Neuronal stem cell (in vitro differentiated cells): ENCODE data around the gene MOK.
"Not testable (repeated sequence)": the region's sequence is repeated elsewhere in the genome, so short reads cannot be mapped to it uniquely, and the experiment has no call there.

Source experiments
- DNase-seq: peaks from one replicate; pipeline ENCODE4 v3.0.0-alpha.2; 2013; ENCODE audit warnings: low spot score
- H2AFZ ChIP-seq: one replicate; pipeline ENCODE4 v1.6.1; 2013; ENCODE audit warnings: mild to moderate bottlenecking, low read length, inconsistent platforms
- H2AK5ac ChIP-seq: 2 replicates; pipeline ENCODE4 v1.6.1; 2013; ENCODE audit warnings: low read depth, mild to moderate bottlenecking, inconsistent platforms, low read length, moderate library complexity, mixed read lengths
- H2BK120ac ChIP-seq: 2 replicates; pipeline ENCODE4 v1.6.1; 2013; ENCODE audit warnings: low read depth, mild to moderate bottlenecking, inconsistent platforms, low read length, moderate library complexity, mixed read lengths
- H2BK12ac ChIP-seq: one replicate; pipeline ENCODE4 v1.6.1; 2013; ENCODE audit warnings: low read length, inconsistent platforms
- H2BK15ac ChIP-seq: 2 replicates; pipeline ENCODE4 v1.6.1; 2013; ENCODE audit warnings: mild to moderate bottlenecking, low read length, inconsistent platforms, mixed read lengths
- H2BK5ac ChIP-seq: one replicate; pipeline ENCODE4 v1.6.1; 2013; ENCODE audit warnings: inconsistent platforms, mild to moderate bottlenecking, low read length, moderate library complexity
- H3K14ac ChIP-seq: one replicate; pipeline ENCODE4 v1.6.1; 2013; ENCODE audit warnings: low read length, inconsistent platforms
- H3K18ac ChIP-seq: 2 replicates; pipeline ENCODE4 v1.6.1; 2013; ENCODE audit warnings: low read length, inconsistent platforms
- H3K23ac ChIP-seq: 2 replicates; pipeline ENCODE4 v1.6.1; 2013; ENCODE audit warnings: low read depth, mild to moderate bottlenecking, mixed read lengths, low read length, inconsistent platforms; ENCODE audit not compliant: poor library complexity
- H3K27ac ChIP-seq: replicated peaks from 3 replicates; pipeline ENCODE4 v1.5.1; 2013; ENCODE audit warnings: low read length, inconsistent platforms
- H3K27me3 ChIP-seq, 3 experiments: 2 replicates each; pipeline ENCODE4 v1.6.1; 2013; ENCODE audit warnings: low read length in 3 of 3, mild to moderate bottlenecking in 2 of 3, inconsistent platforms in 1 of 3, low read depth in 1 of 3, mixed read lengths in 1 of 3, moderate library complexity in 1 of 3; ENCODE audit not compliant: control insufficient read depth in 3 of 3, insufficient read depth in 3 of 3
- H3K36me3 ChIP-seq, 2 donors: replicated peaks in 1 of 2; 2 replicates each; pipeline ENCODE4 v1.6.1; 2013; ENCODE audit warnings: low read length in 2 of 2; ENCODE audit not compliant: control insufficient read depth in 2 of 2, insufficient read depth in 2 of 2
- H3K4ac ChIP-seq: 2 replicates; pipeline ENCODE4 v1.6.1; 2013; ENCODE audit warnings: inconsistent platforms, mild to moderate bottlenecking, low read length, moderate library complexity
- H3K4me1 ChIP-seq, 2 donors: 1 replicate in 1 of 2; 2 replicates in 1 of 2; pipeline ENCODE4 v1.6.1; 2013; ENCODE audit warnings: low read length in 2 of 2, low read depth in 1 of 2; ENCODE audit not compliant: control insufficient read depth in 2 of 2, insufficient read depth in 1 of 2
- H3K4me2 ChIP-seq: one replicate; pipeline ENCODE4 v1.6.1; 2013; ENCODE audit warnings: mild to moderate bottlenecking, low read length, inconsistent platforms; ENCODE audit not compliant: insufficient read depth, poor library complexity, severe bottlenecking
- H3K4me3 ChIP-seq, 2 donors: 2 replicates each; pipeline ENCODE4 v1.5.1; 2013; ENCODE audit warnings: low read length in 2 of 2, mild to moderate bottlenecking in 2 of 2, inconsistent platforms in 1 of 2, moderate library complexity in 1 of 2
- H3K79me1 ChIP-seq: one replicate; pipeline ENCODE4 v1.6.1; 2013; ENCODE audit warnings: low read depth, mild to moderate bottlenecking, inconsistent platforms, low read length, moderate library complexity
- H3K9ac ChIP-seq: one replicate; pipeline ENCODE4 v1.6.1; 2013; ENCODE audit warnings: mild to moderate bottlenecking, low read depth, low read length, inconsistent platforms; ENCODE audit not compliant: poor library complexity
- H3K9me3 ChIP-seq, 2 donors: replicated peaks in 1 of 2; 2 replicates each; pipeline versions ENCODE3 to v1.6.1; 2013; ENCODE audit warnings: low read length in 2 of 2, mild to moderate bottlenecking in 2 of 2, inconsistent platforms in 1 of 2, low read depth in 1 of 2, mixed read lengths in 1 of 2, moderate library complexity in 1 of 2; ENCODE audit not compliant: control insufficient read depth in 2 of 2, insufficient read depth in 1 of 2
- H4K8ac ChIP-seq: one replicate; pipeline ENCODE4 v1.6.1; 2013; ENCODE audit warnings: low read depth, mild to moderate bottlenecking, inconsistent platforms, low read length, moderate library complexity
- H4K91ac ChIP-seq: one replicate; pipeline ENCODE4 v1.6.1; 2013; ENCODE audit warnings: low read length, low read depth, mild to moderate bottlenecking, inconsistent platforms; ENCODE audit not compliant: poor library complexity
- WGBS, 2 donors: extraction: QIAGEN DNeasy Blood & Tissue Kit; methylation state at CpG; one replicate each; pipeline ENCODE4 v1.1.7; 2013; ENCODE audit warnings: missing lambda C conversion rate in 2 of 2, mixed read lengths in 1 of 2; ENCODE audit not compliant: insufficient read length in 2 of 2, insufficient replicate concordance in 1 of 2; ENCODE audit errors: extremely low coverage in 2 of 2; 5-methylcytosine and 5-hydroxymethylcytosine counted together

MOK gene

DNA sequence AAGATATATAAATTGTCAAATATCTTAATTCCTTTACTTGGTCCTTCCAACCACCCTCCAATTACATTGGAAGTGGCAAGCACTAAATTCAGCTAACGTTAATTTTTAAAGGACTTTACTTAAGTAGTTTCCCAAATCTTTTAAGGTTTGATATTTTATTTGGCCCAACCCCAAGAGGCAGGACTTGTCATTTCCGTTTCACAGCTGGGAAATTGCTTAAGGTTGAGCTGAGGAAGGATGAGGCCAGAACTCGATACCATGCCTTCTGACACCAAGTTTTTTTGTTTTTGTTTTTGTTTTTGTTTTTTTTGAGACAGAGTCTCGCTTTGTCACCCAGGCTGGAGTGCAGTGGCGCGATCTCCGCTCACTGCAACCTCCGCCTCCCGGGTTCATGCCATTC, 46.6 kb upstream of the MOK start:
- not testable (repeated sequence) for H3K79me1 ChIP-seq, H3K9me3 ChIP-seq, H3K4ac ChIP-seq, H3K18ac ChIP-seq, H2BK120ac ChIP-seq, H3K23ac ChIP-seq, H3K14ac ChIP-seq, H2AFZ ChIP-seq, H2BK15ac ChIP-seq, H4K91ac ChIP-seq, H3K4me2 ChIP-seq, H3K4me3 ChIP-seq, H3K27ac ChIP-seq, H2BK12ac ChIP-seq, H2AK5ac ChIP-seq, DNase-seq, H3K4me1 ChIP-seq, H4K8ac ChIP-seq, H3K9ac ChIP-seq, H3K27me3 ChIP-seq, H2BK5ac ChIP-seq
- no CpG with 5 or more reads among the region's 9 CpGs for WGBS, 2 donors
- H3K36me3 ChIP-seq, result peaks cover 9 to 83% of the 10 kb centered on the region in 2 donors

DNA sequence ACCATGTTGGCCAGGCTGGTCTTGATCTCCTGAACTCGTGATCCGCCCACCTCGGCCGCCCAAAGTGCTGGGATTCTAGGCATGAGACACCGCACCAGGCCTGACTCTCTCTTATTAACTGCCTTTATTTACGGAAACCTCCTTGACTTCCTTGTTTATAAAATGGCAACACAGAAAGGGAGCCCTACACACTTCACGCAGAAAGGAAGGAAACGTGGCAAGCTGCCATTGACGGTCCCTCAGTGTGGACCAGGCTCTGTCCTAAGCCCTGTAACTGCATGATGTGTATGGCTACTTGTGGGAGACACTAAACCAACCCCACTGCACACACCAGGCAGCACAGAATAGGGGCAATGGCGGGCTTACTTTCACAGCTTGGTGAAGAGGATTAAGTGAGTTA, 46.1 kb upstream of the MOK start:
- Histone ChIP-seq H3K4me3 (peak overlapping the region in 1 of 2 donors; percentile 6), H3K18ac (no peak overlapping the region), H2BK120ac (no peak overlapping the region), H3K9me3 (no peaks in the 10 kb centered on the region), H3K4me1 (no peaks in the 10 kb centered on the region), H2BK12ac (no peak overlapping the region), H2BK15ac (no peak overlapping the region), H3K14ac (no peak overlapping the region), H4K91ac (no peak overlapping the region), H3K79me1 (no peaks in the 10 kb centered on the region), H3K4ac (no peak overlapping the region), H3K9ac (peak overlapping the region; percentile 70), H3K23ac (no peak overlapping the region), H2AFZ (no peak overlapping the region), H4K8ac (no peak overlapping the region), H3K4me2 (no peak overlapping the region), H3K27ac (no peak overlapping the region), H3K27me3 (no peaks in the 10 kb centered on the region), H2BK5ac (no peak overlapping the region), H2AK5ac (no peak overlapping the region), H3K36me3 (peaks cover 9 to 82% of the 10 kb centered on the region in 2 donors)
- DNase-seq, result no peak
- WGBS, 2 donors, result no CpG with 5 or more reads among the region's 10 CpGs

- Histone ChIP-seq H2BK5ac (no peak overlapping the region), H2AFZ (no peak overlapping the region), H3K4me3 (peak overlapping the region in 1 of 2 donors; percentile 40), H3K79me1 (no peaks in the 10 kb centered on the region), H3K27ac (no peak overlapping the region), H3K27me3 (no peaks in the 10 kb centered on the region), H3K18ac (no peak overlapping the region), H2BK15ac (no peak overlapping the region), H4K91ac (no peak overlapping the region), H3K23ac (no peak overlapping the region), H3K9me3 (no peaks in the 10 kb centered on the region), H3K9ac (no peak overlapping the region), H2BK120ac (no peak overlapping the region), H3K4me2 (no peak overlapping the region), H3K14ac (no peak overlapping the region), H3K4ac (no peak overlapping the region), H4K8ac (no peak overlapping the region), H3K4me1 (no peaks in the 10 kb centered on the region), H3K36me3 (peaks cover 14 to 79% of the 10 kb centered on the region in 2 donors), H2BK12ac (no peak overlapping the region), H2AK5ac (no peak overlapping the region)
- WGBS, 2 donors, result no CpG with 5 or more reads among the region's 16 CpGs
- no peak for DNase-seq
These were observed 43.4 kb upstream of the MOK start for GRCh38 chr14:102348376-102348775.

GRCh38 chr14:102346645-102347044, 41.7 kb upstream of the MOK start:
- H3K27ac ChIP-seq, result no peak overlapping the region
- no peak overlapping the region for H2AK5ac ChIP-seq
- no peaks in the 10 kb centered on the region for H3K9me3 ChIP-seq
- no peak overlapping the region for H3K4me2 ChIP-seq
- H2BK15ac ChIP-seq, result no peak overlapping the region
- H4K91ac ChIP-seq, result no peak overlapping the region
- H3K27me3 ChIP-seq, result no peaks in the 10 kb centered on the region
- H2BK12ac ChIP-seq, result no peak overlapping the region
- H3K4me3 ChIP-seq, result no peak overlapping the region
- no peak for DNase-seq
- H3K14ac ChIP-seq, result no peak overlapping the region
- H3K4me1 ChIP-seq, result no peaks in the 10 kb centered on the region
- H3K36me3 ChIP-seq, result peaks cover 19 to 85% of the 10 kb centered on the region in 2 donors
- H3K9ac ChIP-seq, result no peak overlapping the region
- H2BK120ac ChIP-seq, result no peak overlapping the region
- no peak overlapping the region for H3K18ac ChIP-seq
- no peak overlapping the region for H4K8ac ChIP-seq
- no peaks in the 10 kb centered on the region for H3K79me1 ChIP-seq
- no CpG with 5 or more reads among the region's 4 CpGs for WGBS, 2 donors
- no peak overlapping the region for H2AFZ ChIP-seq
- H3K4ac ChIP-seq, result no peak overlapping the region
- H2BK5ac ChIP-seq, result no peak overlapping the region
- H3K23ac ChIP-seq, result no peak overlapping the region
